Measurements from ENCODE around the gene CBFB.

CBFB gene

GRCh38 chr16:67075331-67075730, 46.4 kb downstream of the CBFB start:
- Histone ChIP-seq H3K4me3 (ENCODE audit: control insufficient read depth in 1 of 7, extremely low read depth in 1 of 7, insufficient read depth in 4 of 7, low read depth in 2 of 7, low read length in 6 of 7) (no peak overlapping the region), H3K4me1 (ENCODE audit: control extremely low read depth in 1 of 4, control insufficient read depth in 4 of 4, insufficient read depth in 4 of 4, low read length in 3 of 4) (no peaks in the 10 kb centered on the region), H3K27me3 (replicated peaks in 2 of 5; ENCODE audit: control insufficient read depth in 4 of 5, insufficient read depth in 5 of 5, low read length in 4 of 5) (no peaks in the 10 kb centered on the region), H3K9me3 (ENCODE audit: control extremely low read depth in 1 of 5, control insufficient read depth in 4 of 5, insufficient read depth in 2 of 5, low read depth in 1 of 5, low read length in 4 of 5) (no peaks in the 10 kb centered on the region), H3K27ac (ENCODE audit: insufficient read depth in 1 of 2, low read depth in 1 of 2, low read length in 2 of 2, poor library complexity in 1 of 2, severe bottlenecking in 2 of 2) (no peak overlapping the region), H3K36me3 (ENCODE audit: control insufficient read depth in 4 of 4, insufficient read depth in 4 of 4, low read length in 3 of 4) (peaks cover 17 to 45% (median 34%) of the 10 kb centered on the region in 4 experiments)
- ChIA-PET CTCF (interaction anchor here (0.9 to 1.4 kb wide), 6 partner anchors 9 to 57 kb away, joined by 3 to 5 read pairs (median 4); no protein-coding TSS in a partner anchor), POLR2A (no interaction called here)
- DNase-seq, result no peak
- WGBS (ENCODE audit: insufficient coverage), result no CpG with 5 or more reads among the region's 2 CpGs

GRCh38 chr16:67077871-67078270, 48.9 kb downstream of the CBFB start:
- Histone ChIP-seq H3K4me3 (ENCODE audit: control insufficient read depth in 1 of 7, extremely low read depth in 1 of 7, insufficient read depth in 4 of 7, low read depth in 2 of 7, low read length in 6 of 7) (no peak overlapping the region), H3K4me1 (ENCODE audit: control extremely low read depth in 1 of 4, control insufficient read depth in 4 of 4, insufficient read depth in 4 of 4, low read length in 3 of 4) (no peaks in the 10 kb centered on the region), H3K9me3 (ENCODE audit: control extremely low read depth in 1 of 5, control insufficient read depth in 4 of 5, insufficient read depth in 2 of 5, low read depth in 1 of 5, low read length in 4 of 5) (no peaks in the 10 kb centered on the region), H3K36me3 (ENCODE audit: control insufficient read depth in 4 of 4, insufficient read depth in 4 of 4, low read length in 3 of 4) (peaks cover 14 to 41% (median 26%) of the 10 kb centered on the region in 4 experiments), H3K27me3 (replicated peaks in 2 of 5; ENCODE audit: control insufficient read depth in 4 of 5, insufficient read depth in 5 of 5, low read length in 4 of 5) (no peaks in the 10 kb centered on the region), H3K27ac (ENCODE audit: insufficient read depth in 1 of 2, low read depth in 1 of 2, low read length in 2 of 2, poor library complexity in 1 of 2, severe bottlenecking in 2 of 2) (no peak overlapping the region)
- ChIA-PET CTCF (interaction anchor here (0.8 to 1.9 kb wide), 2 partner anchors 12 to 60 kb away, joined by 3 to 5 read pairs; no protein-coding TSS in a partner anchor), POLR2A (no interaction called here)
- WGBS (ENCODE audit: insufficient coverage), result 100% methylated on average over 3 of the region's 4 CpGs
- DNase-seq, result no peak

- H3K27ac ChIP-seq (ENCODE audit: insufficient read depth in 1 of 2, low read depth in 1 of 2, low read length in 2 of 2, poor library complexity in 1 of 2, severe bottlenecking in 2 of 2), result no peak overlapping the region
- no peaks in the 10 kb centered on the region for H3K9me3 ChIP-seq (ENCODE audit: control extremely low read depth in 1 of 5, control insufficient read depth in 4 of 5, insufficient read depth in 2 of 5, low read depth in 1 of 5, low read length in 4 of 5)
- H3K36me3 ChIP-seq (ENCODE audit: control insufficient read depth in 4 of 4, insufficient read depth in 4 of 4, low read length in 3 of 4), result peaks cover 8 to 30% (median 19%) of the 10 kb centered on the region in 4 experiments
- H3K4me3 ChIP-seq (ENCODE audit: control insufficient read depth in 1 of 7, extremely low read depth in 1 of 7, insufficient read depth in 4 of 7, low read depth in 2 of 7, low read length in 6 of 7), result no peak overlapping the region
- no peaks in the 10 kb centered on the region for H3K4me1 ChIP-seq (ENCODE audit: control extremely low read depth in 1 of 4, control insufficient read depth in 4 of 4, insufficient read depth in 4 of 4, low read length in 3 of 4)
- ChIA-PET POLR2A (no interaction called here), CTCF (interaction anchor here (0.6 to 1.2 kb wide), 5 partner anchors 14 to 92 kb away, joined by 3 to 4 read pairs (median 3); partner anchors contain the start of genes FBXL8 and TRADD)
- no peaks in the 10 kb centered on the region for H3K27me3 ChIP-seq (replicated peaks in 2 of 5; ENCODE audit: control insufficient read depth in 4 of 5, insufficient read depth in 5 of 5, low read length in 4 of 5)
- WGBS (ENCODE audit: insufficient coverage), result no CpG with 5 or more reads among the region's 6 CpGs
- no peak for DNase-seq
Measured at GRCh38 chr16:67082100-67082499, 53.2 kb downstream of the CBFB start.

- POLR2A ChIA-PET, result no interaction called here
- no peak overlapping the region for H3K27ac ChIP-seq (ENCODE audit: insufficient read depth in 1 of 2, low read depth in 1 of 2, low read length in 2 of 2, poor library complexity in 1 of 2, severe bottlenecking in 2 of 2)
- no peak overlapping the region for H3K4me3 ChIP-seq (ENCODE audit: control insufficient read depth in 1 of 7, extremely low read depth in 1 of 7, insufficient read depth in 4 of 7, low read depth in 2 of 7, low read length in 6 of 7)
- no peaks in the 10 kb centered on the region for H3K4me1 ChIP-seq (ENCODE audit: control extremely low read depth in 1 of 4, control insufficient read depth in 4 of 4, insufficient read depth in 4 of 4, low read length in 3 of 4)
- H3K36me3 ChIP-seq (ENCODE audit: control insufficient read depth in 4 of 4, insufficient read depth in 4 of 4, low read length in 3 of 4), result peaks cover 6 to 29% (median 18%) of the 10 kb centered on the region in 4 experiments
- DNase-seq, result no peak
- no CpG with 5 or more reads among the region's 1 CpG for WGBS (ENCODE audit: insufficient coverage)
- CTCF ChIA-PET, result interaction anchor here (0.8 to 1.4 kb wide), 5 partner anchors 16 to 76 kb away, joined by 3 to 4 read pairs (median 3); partner anchors contain the start of genes FBXL8 and TRADD
- no peaks in the 10 kb centered on the region for H3K27me3 ChIP-seq (replicated peaks in 2 of 5; ENCODE audit: control insufficient read depth in 4 of 5, insufficient read depth in 5 of 5, low read length in 4 of 5)
- no peaks in the 10 kb centered on the region for H3K9me3 ChIP-seq (ENCODE audit: control extremely low read depth in 1 of 5, control insufficient read depth in 4 of 5, insufficient read depth in 2 of 5, low read depth in 1 of 5, low read length in 4 of 5)
Measured at GRCh38 chr16:67082891-67083290, 53.9 kb downstream of the CBFB start.

GRCh38 chr16:67084345-67085028, 55.5 kb downstream of the CBFB start:
- no peaks in the 10 kb centered on the region for H3K9me3 ChIP-seq (ENCODE audit: control extremely low read depth in 1 of 5, control insufficient read depth in 4 of 5, insufficient read depth in 2 of 5, low read depth in 1 of 5, low read length in 4 of 5)
- CTCF ChIA-PET, result no interaction called here
- H3K4me1 ChIP-seq (ENCODE audit: control extremely low read depth in 1 of 4, control insufficient read depth in 4 of 4, insufficient read depth in 4 of 4, low read length in 3 of 4), result peaks cover 0 to 6% (median 0%) of the 10 kb centered on the region in 4 experiments
- H3K27me3 ChIP-seq (replicated peaks in 2 of 5; ENCODE audit: control insufficient read depth in 4 of 5, insufficient read depth in 5 of 5, low read length in 4 of 5), result no peaks in the 10 kb centered on the region
- H3K36me3 ChIP-seq (ENCODE audit: control insufficient read depth in 4 of 4, insufficient read depth in 4 of 4, low read length in 3 of 4), result peaks cover 3 to 21% (median 13%) of the 10 kb centered on the region in 4 experiments
- H3K4me3 ChIP-seq (ENCODE audit: control insufficient read depth in 1 of 7, extremely low read depth in 1 of 7, insufficient read depth in 4 of 7, low read depth in 2 of 7, low read length in 6 of 7), result no peak overlapping the region
- no peak overlapping the region for H3K27ac ChIP-seq (ENCODE audit: insufficient read depth in 1 of 2, low read depth in 1 of 2, low read length in 2 of 2, poor library complexity in 1 of 2, severe bottlenecking in 2 of 2)
- POLR2A ChIA-PET, result interaction anchor here (0.7 kb wide), 1 partner anchor 364 kb away, joined by 3 read pairs; no protein-coding TSS in a partner anchor
- no peak for DNase-seq
- no CpG with 5 or more reads among the region's 4 CpGs for WGBS (ENCODE audit: insufficient coverage)

GRCh38 chr16:67086822-67087221, 57.9 kb downstream of the CBFB start:
- Histone ChIP-seq H3K27ac (ENCODE audit: insufficient read depth in 1 of 2, low read depth in 1 of 2, low read length in 2 of 2, poor library complexity in 1 of 2, severe bottlenecking in 2 of 2) (no peak overlapping the region), H3K36me3 (ENCODE audit: control insufficient read depth in 4 of 4, insufficient read depth in 4 of 4, low read length in 3 of 4) (peaks cover 0 to 19% (median 10%) of the 10 kb centered on the region in 4 experiments), H3K27me3 (replicated peaks in 2 of 5; ENCODE audit: control insufficient read depth in 4 of 5, insufficient read depth in 5 of 5, low read length in 4 of 5) (no peaks in the 10 kb centered on the region), H3K9me3 (ENCODE audit: control extremely low read depth in 1 of 5, control insufficient read depth in 4 of 5, insufficient read depth in 2 of 5, low read depth in 1 of 5, low read length in 4 of 5) (no peaks in the 10 kb centered on the region), H3K4me3 (ENCODE audit: control insufficient read depth in 1 of 7, extremely low read depth in 1 of 7, insufficient read depth in 4 of 7, low read depth in 2 of 7, low read length in 6 of 7) (no peak overlapping the region), H3K4me1 (ENCODE audit: control extremely low read depth in 1 of 4, control insufficient read depth in 4 of 4, insufficient read depth in 4 of 4, low read length in 3 of 4) (peaks cover 0 to 9% (median 0%) of the 10 kb centered on the region in 4 experiments)
- POLR2A ChIA-PET, result no interaction called here
- no peak for DNase-seq
- CTCF ChIA-PET, result interaction anchor here (0.7 to 3.2 kb wide), 10 partner anchors 9 to 111 kb away, joined by 3 to 12 read pairs (median 3); no protein-coding TSS in a partner anchor

GRCh38 chr16:67087291-67087690, 58.3 kb downstream of the CBFB start:
- Histone ChIP-seq H3K27ac (ENCODE audit: insufficient read depth in 1 of 2, low read depth in 1 of 2, low read length in 2 of 2, poor library complexity in 1 of 2, severe bottlenecking in 2 of 2) (no peak overlapping the region), H3K4me1 (ENCODE audit: control extremely low read depth in 1 of 4, control insufficient read depth in 4 of 4, insufficient read depth in 4 of 4, low read length in 3 of 4) (peaks cover 0 to 9% (median 0%) of the 10 kb centered on the region in 4 experiments), H3K27me3 (replicated peaks in 2 of 5; ENCODE audit: control insufficient read depth in 4 of 5, insufficient read depth in 5 of 5, low read length in 4 of 5) (no peaks in the 10 kb centered on the region), H3K36me3 (ENCODE audit: control insufficient read depth in 4 of 4, insufficient read depth in 4 of 4, low read length in 3 of 4) (peaks cover 0 to 21% (median 10%) of the 10 kb centered on the region in 4 experiments), H3K4me3 (ENCODE audit: control insufficient read depth in 1 of 7, extremely low read depth in 1 of 7, insufficient read depth in 4 of 7, low read depth in 2 of 7, low read length in 6 of 7) (no peak overlapping the region), H3K9me3 (ENCODE audit: control extremely low read depth in 1 of 5, control insufficient read depth in 4 of 5, insufficient read depth in 2 of 5, low read depth in 1 of 5, low read length in 4 of 5) (no peaks in the 10 kb centered on the region)
- no CpG with 5 or more reads among the region's 1 CpG for WGBS (ENCODE audit: insufficient coverage)
- DNase-seq, result no peak
- ChIA-PET POLR2A (no interaction called here), CTCF (interaction anchor here (0.7 to 3.2 kb wide), 10 partner anchors 11 to 97 kb away, joined by 3 to 12 read pairs (median 3); no protein-coding TSS in a partner anchor)

Measured in common myeloid progenitor, CD34-positive (primary cell).